Rectal smooth muscle tissue (tissue), 1 donor: ENCODE measurements around the gene CREB3.

Source experiments
- H3K27ac ChIP-seq: one replicate; pipeline ENCODE4 v1.7.0; 2013; ENCODE audit warnings: low read depth, low read length, inconsistent platforms
- H3K27me3 ChIP-seq: one replicate; pipeline ENCODE4 v1.7.0; 2013; ENCODE audit warnings: low read length; ENCODE audit not compliant: control insufficient read depth, insufficient read depth
- H3K36me3 ChIP-seq: one replicate; pipeline ENCODE4 v1.7.0; 2013; ENCODE audit warnings: low read length; ENCODE audit not compliant: control insufficient read depth, insufficient read depth
- H3K4me1 ChIP-seq: one replicate; pipeline ENCODE4 v1.7.0; 2013; ENCODE audit warnings: low read length; ENCODE audit not compliant: control insufficient read depth, insufficient read depth
- H3K4me3 ChIP-seq: one replicate; pipeline ENCODE4 v1.7.0; 2013; ENCODE audit warnings: low read length
- H3K9ac ChIP-seq: one replicate; pipeline ENCODE4 v1.7.0; 2013; ENCODE audit warnings: low read length

The CREB3 gene

GRCh38 chr9:35690614-35691333 lies 41.7 kb upstream of the CREB3 start:
- Histone ChIP-seq H3K9ac (peak overlapping the region; percentile 6), H3K4me3 (peak overlapping the region; percentile 82), H3K27ac (peak overlapping the region; percentile 99), H3K4me1 (peaks cover 8% of the 10 kb centered on the region), H3K27me3 (no peaks in the 10 kb centered on the region), H3K36me3 (no peaks in the 10 kb centered on the region)

DNA sequence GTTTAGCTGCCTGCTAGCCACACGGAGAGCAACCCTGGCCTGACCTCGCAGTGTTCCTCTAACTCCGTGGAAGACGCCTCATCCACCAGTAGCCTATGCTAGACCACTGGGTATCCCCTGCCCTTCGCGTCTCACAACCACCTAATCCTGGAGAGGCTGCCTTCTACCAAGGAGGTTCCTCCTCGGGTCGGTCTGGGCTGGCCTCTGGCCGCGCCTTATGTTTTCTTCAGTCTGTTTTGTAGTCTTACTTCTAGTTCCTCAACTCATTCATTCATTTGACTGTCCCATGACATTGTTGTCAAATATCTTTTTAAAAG lies 41.2 kb upstream of the CREB3 start:
- Histone ChIP-seq H3K4me3 (peak overlapping the region; percentile 80), H3K36me3 (peaks cover 3% of the 10 kb centered on the region), H3K27ac (peak overlapping the region; percentile 99), H3K27me3 (no peaks in the 10 kb centered on the region), H3K9ac (peak overlapping the region; percentile 6), H3K4me1 (peaks cover 7% of the 10 kb centered on the region)

DNA sequence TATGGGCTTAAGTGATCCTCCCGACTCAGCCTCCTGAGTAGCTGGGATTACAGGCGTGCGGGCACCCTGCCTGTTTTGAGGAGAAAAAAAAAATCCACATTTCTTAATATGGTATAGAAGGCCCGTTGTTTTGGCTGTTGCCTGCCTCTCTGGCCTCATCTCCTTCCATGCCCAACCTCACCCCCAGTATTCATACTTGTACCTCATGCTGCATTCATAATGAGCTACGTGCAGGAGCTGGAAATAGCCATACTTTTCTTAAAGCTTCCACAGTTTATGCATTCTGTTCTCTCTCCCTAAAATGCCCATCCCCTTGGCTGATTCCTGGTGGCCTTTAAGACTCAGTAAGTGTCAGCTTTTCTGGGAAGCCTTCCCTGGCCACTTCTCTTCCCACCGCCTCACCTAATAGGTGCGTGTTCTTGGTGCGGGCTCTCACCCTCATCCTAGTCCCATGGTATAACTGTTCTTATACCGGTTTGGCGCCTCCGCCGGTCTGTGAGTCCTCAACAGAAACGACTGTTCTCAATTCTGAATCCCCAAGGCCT lies 40.6 kb upstream of the CREB3 start:
- Histone ChIP-seq H3K36me3 (peaks cover 7% of the 10 kb centered on the region), H3K4me1 (peaks cover 8% of the 10 kb centered on the region), H3K9ac (no peak overlapping the region), H3K27ac (peak overlapping the region; percentile 99), H3K4me3 (peak overlapping the region; percentile 80), H3K27me3 (no peaks in the 10 kb centered on the region)

- H3K4me3 ChIP-seq = no peak overlapping the region
- H3K27ac ChIP-seq = peak overlapping the region; percentile 38
- no peak overlapping the region for H3K9ac ChIP-seq
- H3K36me3 ChIP-seq = peaks cover 43% of the 10 kb centered on the region
- peaks cover 8% of the 10 kb centered on the region for H3K4me1 ChIP-seq
- H3K27me3 ChIP-seq = no peaks in the 10 kb centered on the region
Measured at GRCh38 chr9:35695943-35696401, 36.5 kb upstream of the CREB3 start.

- H3K36me3 ChIP-seq = peaks cover 49% of the 10 kb centered on the region
- H3K4me1 ChIP-seq = peaks cover 2% of the 10 kb centered on the region
- H3K27ac ChIP-seq = peak overlapping the region; percentile 38
- H3K9ac ChIP-seq = peak overlapping the region; percentile 8
- no peaks in the 10 kb centered on the region for H3K27me3 ChIP-seq
- no peak overlapping the region for H3K4me3 ChIP-seq
Measured at GRCh38 chr9:35696520-35697215, 35.8 kb upstream of the CREB3 start.

GRCh38 chr9:35697486-35697885 lies 35.0 kb upstream of the CREB3 start:
- no peaks in the 10 kb centered on the region for H3K27me3 ChIP-seq
- peak overlapping the region; percentile 38 for H3K27ac ChIP-seq
- H3K36me3 ChIP-seq = peaks cover 55% of the 10 kb centered on the region
- no peak overlapping the region for H3K4me3 ChIP-seq
- peaks cover 2% of the 10 kb centered on the region for H3K4me1 ChIP-seq
- no peak overlapping the region for H3K9ac ChIP-seq

GRCh38 chr9:35698231-35698630 lies 34.2 kb upstream of the CREB3 start:
- Histone ChIP-seq H3K27me3 (no peaks in the 10 kb centered on the region), H3K9ac (no peak overlapping the region), H3K4me1 (peaks cover 2% of the 10 kb centered on the region), H3K27ac (no peak overlapping the region), H3K4me3 (no peak overlapping the region), H3K36me3 (peaks cover 60% of the 10 kb centered on the region)

DNA sequence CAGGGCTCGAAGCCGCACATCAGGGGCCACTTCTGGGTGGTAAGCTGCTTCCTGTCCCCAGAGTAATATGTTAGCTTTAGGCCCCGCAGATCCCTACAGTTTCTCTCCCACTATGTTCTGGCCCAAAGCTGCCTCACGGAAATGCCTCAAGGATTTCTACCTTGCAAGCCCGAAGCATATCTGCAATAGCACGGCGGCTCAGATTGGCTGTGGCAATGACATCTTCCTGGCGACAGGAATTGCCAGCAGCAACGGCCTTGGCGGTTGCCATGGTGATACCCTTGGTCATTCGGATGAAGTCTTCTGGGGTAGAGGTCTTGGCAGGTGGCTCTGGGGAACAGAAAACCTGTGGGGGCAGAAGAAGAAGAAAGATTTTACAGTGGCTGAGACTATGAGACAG lies 32.4 kb upstream of the CREB3 start:
- Histone ChIP-seq H3K4me1 (peaks cover 2% of the 10 kb centered on the region), H3K9ac (no peak overlapping the region), H3K27me3 (no peaks in the 10 kb centered on the region), H3K27ac (no peak overlapping the region), H3K4me3 (no peak overlapping the region), H3K36me3 (peaks cover 78% of the 10 kb centered on the region)

DNA sequence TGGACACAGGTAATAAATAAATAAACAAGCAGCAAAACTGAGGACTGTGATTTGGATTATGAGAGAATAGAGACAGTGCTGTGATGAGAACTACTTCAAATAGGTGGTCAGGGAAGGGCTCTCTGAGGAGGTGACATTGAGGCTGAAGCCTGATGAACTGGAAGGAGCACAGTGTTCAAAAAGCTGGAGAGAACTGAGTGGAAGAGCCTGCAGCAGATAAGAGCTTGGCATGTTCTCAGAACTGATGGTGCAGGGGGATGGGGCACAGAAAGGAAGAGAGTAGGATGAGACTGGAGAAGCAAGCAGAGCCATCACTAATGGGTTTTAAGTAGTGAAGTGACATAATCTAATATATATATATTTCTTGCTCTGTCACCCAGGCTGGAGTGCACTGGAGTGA lies 31.5 kb upstream of the CREB3 start:
- Histone ChIP-seq H3K27me3 (no peaks in the 10 kb centered on the region), H3K27ac (no peak overlapping the region), H3K9ac (no peak overlapping the region), H3K4me3 (no peak overlapping the region), H3K36me3 (peaks cover 87% of the 10 kb centered on the region), H3K4me1 (peaks cover 2% of the 10 kb centered on the region)

DNA sequence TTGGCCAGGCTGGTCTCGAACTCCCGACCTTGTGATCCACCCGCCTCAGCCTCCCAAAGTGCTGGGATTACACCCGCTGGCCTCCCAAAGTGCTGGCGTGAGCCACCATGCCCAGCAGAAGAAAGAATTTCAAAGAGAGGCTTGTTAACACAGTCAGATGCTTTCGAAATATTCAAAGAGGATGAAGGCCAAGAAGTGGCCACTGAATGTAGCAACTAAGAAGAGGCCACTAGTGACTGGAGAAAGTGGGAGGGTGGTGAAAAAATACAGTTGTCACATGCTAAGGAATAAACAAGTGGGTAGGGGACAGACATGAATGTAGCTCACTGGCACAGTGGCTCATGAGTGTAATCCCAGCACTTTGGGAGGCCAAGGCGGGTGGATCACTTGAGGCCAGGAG lies 29.8 kb upstream of the CREB3 start:
- H3K27ac ChIP-seq = no peak overlapping the region
- no peaks in the 10 kb centered on the region for H3K4me1 ChIP-seq
- H3K4me3 ChIP-seq = no peak overlapping the region
- H3K27me3 ChIP-seq = no peaks in the 10 kb centered on the region
- H3K9ac ChIP-seq = no peak overlapping the region
- peaks cover 94% of the 10 kb centered on the region for H3K36me3 ChIP-seq

- Histone ChIP-seq H3K9ac (no peak overlapping the region), H3K4me3 (no peak overlapping the region), H3K27ac (no peak overlapping the region)
Measured at GRCh38 chr9:35703906-35704672, 28.4 kb upstream of the CREB3 start.

GRCh38 chr9:35705372-35705771 lies 27.1 kb upstream of the CREB3 start:
- Histone ChIP-seq H3K36me3 (peaks cover 83% of the 10 kb centered on the region), H3K4me3 (no peak overlapping the region), H3K4me1 (no peaks in the 10 kb centered on the region), H3K27me3 (no peaks in the 10 kb centered on the region), H3K27ac (no peak overlapping the region), H3K9ac (no peak overlapping the region)

More at GRCh38 chr9:35703906-35704672, 28.4 kb upstream of the CREB3 start:
- Histone ChIP-seq H3K27me3 (no peaks in the 10 kb centered on the region), H3K36me3 (peaks cover 90% of the 10 kb centered on the region), H3K4me1 (no peaks in the 10 kb centered on the region)
